CD1c-positive myeloid dendritic cell (primary cell): ENCODE data around the gene NUMBL.

ENCODE experiments used
- DNase-seq: peaks from one replicate; pipeline ENCODE4 v3.0.0-alpha.2; 2016; ENCODE audit errors: extremely low spot score

NUMBL gene

DNA sequence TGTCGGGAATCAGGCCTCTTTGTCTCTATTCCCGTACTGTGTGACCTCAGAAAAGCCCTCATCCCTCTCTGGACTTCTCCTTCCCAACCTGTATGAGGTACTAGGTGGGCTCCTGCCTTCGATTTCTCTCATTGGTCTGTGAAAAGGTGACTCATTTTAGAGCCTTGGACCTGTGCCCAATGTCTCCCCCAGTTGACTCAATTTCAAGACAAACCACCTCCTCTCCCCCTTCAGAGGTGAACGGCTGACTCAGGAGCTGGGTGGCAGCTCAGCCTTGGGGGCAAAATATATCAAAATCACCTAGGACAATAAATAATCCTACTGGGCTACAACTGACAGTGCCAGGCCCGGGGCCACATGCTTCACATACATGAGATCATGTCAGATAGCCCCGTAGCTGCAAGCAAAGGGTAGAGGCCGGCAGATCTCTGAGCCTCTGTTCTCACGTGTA is 25.6 kb upstream of the NUMBL start:
- DNase-seq = peak; percentile 39

DNA sequence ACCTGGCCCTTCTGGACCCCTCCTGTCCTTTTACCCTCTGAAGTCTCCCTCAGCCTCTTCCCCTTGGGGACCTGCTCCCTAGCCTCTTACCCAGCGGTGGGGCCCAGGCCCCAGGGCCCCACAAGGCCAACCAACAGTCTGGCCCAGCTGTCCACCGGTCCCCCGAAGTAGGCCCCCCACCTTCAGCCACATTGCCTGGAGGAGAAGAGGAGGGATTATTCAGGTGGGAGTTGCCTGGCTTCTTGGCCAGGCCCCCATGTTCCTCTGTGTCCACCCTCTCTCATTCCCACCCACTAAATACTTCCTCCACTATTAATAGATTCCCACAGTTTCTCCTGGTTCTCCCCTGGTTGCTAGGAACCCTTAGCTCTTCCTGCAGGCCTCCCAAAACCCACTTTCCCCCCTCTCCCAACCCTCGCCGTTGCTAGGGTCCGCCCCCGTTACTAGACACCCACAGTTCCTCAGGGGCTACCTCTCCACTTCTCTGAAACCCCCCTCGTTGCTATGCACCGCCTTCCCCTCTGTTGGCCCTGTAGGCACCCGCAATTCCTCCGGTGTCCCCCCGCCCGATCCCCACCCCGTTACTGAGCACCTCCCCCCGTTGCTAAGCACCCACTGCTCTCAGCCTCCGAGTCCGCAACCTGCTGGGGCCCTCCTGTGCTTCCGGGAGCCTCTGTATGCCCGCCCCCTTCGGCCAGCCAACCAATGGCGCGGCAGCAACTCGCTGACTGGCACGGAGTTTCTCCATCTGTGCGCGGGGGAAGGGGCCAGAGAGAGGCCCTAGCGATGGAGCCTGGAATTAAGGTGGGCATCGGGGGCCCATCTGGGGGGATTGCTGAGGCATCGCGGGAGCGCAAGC is 24.2 kb upstream of the NUMBL start:
- DNase-seq = peak; percentile 91

DNA sequence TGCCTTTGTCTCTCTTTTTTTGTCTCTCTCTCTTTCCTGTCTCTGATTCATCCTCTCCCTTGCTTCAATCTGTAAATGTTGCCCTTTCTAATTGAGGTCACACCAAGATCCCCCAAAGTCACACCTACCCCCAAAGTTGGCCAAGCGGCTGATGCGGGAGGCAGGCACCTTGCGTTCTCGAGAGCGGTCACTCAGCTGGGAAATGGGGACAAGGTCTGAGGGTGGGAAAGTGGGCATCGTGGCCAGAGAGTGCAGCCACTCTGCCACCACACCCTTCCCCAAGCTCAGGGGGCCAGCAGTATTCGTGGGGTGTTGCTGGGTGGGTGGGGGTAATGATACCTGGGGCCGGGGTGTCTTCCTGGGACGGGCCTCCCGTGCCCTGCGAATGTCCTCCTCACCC is 23.5 kb upstream of the NUMBL start:
- DNase-seq = no peak

DNA sequence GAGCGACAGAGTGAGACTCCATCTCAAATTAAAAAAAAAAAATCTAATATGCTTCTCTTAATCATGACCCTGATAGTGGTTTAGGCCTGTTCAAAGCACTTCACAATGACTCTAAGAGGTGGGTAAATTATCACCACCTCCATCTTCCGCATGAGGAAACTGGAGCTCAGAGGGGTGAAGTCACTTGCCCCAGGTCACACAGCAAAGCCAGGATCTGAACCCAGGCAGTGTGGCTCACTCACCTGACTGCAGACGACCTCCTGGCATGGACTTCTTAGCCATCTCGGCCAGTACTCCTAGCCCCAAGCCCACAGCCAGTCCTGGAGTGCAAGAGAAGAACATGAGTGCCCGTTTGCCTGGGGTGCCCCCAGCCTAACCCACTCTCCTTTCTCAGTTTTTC is 19.4 kb upstream of the NUMBL start:
- DNase-seq = no peak

DNA sequence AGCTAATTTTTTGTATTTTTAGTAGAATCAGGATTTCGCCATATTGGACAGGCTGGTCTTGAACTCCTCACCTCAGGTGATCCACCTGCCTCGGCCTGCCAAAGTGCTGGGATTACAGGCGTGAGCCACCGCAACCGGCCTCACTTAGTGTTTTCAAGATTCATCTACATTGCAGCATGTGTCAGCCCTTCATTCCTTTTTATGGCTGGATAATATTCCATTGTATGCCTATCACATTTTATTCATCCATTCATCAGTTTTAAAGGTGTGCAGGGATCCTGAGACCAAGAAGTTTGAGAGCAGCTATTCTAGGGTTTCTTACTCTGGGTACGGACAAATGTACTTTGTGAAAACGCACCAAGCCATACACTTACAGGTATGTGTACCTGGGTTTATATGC is 17.2 kb upstream of the NUMBL start:
- no peak for DNase-seq

DNA sequence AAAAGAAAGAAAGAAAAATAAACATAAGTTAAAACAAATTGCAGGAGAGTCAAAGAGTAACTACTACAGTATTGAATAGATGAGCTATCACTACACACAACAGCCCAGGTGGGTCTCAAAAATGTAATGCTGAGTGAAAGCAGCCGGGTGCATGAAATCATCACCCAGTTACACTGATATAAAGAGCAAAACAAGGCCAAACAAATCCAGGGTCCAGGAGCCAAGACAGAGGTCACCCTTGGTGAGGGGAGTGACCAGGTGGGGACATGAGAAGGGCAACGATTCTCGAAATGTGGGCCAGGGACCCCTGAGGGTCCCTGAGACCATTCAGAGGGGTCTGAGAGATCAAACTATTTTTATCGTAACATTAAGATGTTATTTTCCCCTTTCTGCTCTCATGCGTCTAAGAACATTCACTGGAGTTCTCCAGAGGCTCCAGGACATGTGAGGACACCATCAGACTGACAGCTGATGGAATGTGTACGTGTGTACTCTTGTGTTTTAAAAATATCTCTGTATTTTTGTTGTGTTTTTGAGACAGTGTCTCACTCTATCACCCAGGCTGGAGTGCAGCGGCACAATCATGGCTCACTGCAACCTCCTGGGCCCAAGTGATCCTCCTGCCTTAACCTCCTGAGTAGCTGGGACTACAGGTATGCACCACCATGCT is 15.6 kb upstream of the NUMBL start:
- DNase-seq = no peak

DNA sequence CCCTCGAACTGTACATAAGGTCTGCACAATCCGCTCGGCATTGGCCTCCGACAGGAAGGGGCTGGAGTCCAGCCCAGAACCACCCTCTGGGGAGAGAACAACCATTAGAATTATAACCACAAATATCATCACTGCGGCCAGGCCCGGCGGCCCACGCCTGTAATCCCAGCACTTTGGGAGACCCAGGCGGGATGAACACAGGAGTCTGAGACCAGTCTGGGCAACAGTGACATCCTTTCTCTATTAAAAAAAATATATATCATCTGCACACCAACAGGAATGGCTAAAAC is 14.9 kb upstream of the NUMBL start:
- DNase-seq = no peak

DNA sequence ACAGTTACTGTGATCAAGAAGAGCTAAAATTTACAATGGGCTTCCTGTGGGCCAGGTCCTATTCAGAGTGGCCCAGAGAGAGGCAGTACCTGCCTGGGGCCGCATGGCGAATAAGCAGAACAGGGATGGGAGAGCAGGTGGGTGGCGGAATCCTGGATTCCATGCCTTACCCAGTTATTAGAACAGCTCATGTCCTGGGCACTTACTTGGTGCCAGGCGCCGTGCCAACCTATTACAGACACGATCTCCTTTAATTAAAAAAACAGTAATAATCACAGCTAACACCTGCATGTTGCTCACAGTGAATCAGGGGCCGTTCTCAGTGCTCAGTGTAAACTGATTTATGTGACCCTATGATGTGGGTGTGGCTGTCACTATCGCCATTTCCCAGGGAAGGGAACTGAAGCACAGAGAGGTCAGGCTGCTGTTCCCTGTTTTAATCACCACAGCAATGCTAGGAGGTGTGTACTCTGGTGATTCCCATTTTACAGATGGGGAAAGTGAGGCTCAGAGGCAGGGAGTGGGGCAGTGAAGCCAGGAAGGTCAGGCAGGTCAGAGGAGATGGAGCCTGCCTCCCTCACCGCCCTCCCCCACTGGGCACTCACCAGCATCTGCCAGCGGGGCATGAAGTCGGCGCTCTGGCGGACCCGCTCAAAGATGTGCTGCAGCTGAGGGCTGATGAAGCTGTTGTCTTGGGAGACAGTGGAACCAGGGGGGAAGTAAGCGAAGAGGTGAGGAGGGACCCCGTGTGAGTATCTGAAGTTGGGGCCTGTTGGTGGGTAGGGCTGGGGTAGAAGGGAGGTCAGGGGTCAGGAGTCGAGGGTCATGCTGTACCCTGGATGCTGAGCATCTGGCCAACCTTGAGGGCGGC is 14.3 kb upstream of the NUMBL start:
- no peak for DNase-seq

DNA sequence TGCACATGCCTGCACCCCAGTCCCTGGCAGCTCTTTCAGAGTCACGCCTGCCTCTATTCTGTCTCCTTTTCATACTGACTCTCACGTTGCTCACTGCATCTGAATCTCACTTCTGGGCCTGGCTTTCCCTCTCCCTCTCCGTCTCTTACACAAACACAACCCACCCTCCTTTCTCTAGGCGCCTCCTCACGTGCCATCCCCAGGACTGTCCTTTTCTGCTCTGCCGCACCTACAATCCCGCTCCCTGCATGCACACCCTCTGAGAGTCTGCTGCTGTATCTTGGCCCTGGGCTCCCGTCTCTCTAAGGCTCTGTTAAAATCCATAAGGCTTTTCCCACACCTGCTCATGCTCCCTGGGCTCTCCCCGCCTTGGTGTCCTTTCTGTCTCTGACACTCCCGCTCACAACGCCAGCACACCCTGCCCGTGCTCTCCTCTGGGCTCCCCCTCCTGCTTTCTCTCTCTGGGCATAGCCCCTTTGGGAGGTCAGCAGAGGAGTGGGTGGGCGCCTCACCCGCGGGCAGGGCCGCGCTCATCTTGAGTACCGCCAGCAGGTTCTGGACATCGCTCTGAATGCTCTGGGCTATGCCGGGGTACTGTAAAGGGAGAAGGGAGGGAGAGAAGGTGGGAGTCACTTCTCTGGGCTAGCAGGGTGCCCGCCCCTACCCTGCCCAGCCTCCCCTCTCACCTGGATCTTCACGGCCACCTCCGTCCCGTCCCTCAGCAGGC is 12.7 kb upstream of the NUMBL start:
- no peak for DNase-seq

DNA sequence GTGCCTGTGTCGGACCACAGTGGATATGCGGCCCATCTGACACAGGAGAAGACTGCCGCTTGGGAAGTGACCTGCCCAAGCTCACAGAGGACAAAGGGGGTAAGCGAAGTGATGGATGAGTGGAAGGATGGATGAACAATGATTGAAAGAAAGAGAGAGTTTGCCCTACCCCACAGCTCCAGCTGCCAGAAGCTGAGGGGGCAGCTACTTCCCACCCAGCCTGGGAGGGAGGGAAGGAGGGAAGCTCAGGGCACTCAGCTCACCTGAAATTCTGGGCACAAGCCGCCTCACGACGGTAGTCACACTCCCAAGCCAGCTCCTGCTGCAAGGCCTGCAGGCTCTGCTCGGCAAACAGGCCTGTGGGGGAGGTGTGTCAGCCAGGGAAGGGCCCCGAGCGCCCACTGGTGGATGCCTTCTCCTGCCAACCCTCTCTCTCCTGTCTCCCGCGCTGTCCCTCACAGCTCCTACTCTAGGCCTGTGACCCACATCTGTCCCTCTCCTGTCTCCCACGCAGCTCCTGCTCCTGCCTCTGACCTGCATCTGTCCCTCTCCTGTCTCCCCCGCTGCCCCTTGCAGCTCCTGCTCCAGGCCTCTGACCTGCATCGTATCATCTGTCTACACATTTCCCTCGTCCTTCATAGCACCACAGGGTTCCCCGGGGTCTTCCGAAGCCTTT is 12.0 kb upstream of the NUMBL start:
- DNase-seq = no peak

DNA sequence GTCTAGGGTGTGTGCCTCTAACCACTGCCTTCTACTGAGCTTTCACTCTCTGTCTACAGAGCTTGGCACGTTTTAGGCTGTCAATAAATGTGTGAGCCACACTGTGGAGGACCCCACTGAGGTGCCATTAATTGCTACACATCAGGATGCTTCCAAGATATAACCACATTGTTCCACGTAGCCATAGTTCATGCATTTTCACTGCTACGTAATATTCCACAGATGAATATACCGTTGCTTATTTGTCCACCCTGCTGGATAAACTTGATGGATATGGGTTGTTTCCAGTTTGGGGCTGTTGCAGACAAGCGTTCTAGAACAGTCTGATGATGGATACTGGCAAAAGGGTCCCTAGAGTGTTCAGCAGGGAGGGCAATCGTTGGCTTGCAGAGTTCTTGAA is 11.3 kb upstream of the NUMBL start:
- DNase-seq = no peak

DNA sequence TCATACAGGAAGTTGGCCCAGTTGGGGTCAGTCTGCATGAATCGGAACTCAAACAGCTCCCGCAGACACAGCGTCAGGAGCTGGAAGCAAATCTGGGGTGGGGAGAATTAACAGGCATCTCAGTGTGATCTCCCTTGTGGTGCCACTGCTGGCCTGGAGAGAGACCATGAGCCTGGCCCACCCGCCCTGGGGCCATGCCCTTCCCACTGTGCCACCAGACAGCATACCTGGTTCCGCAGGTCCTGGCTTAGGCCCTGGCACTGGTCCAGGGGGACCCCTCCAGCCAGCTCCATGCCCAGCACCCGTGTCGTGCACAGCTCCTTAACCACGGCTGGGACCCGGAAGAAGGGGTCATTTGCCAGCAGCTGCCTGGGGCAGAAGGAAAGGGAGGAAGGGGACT is 9.6 kb upstream of the NUMBL start:
- DNase-seq = no peak

DNA sequence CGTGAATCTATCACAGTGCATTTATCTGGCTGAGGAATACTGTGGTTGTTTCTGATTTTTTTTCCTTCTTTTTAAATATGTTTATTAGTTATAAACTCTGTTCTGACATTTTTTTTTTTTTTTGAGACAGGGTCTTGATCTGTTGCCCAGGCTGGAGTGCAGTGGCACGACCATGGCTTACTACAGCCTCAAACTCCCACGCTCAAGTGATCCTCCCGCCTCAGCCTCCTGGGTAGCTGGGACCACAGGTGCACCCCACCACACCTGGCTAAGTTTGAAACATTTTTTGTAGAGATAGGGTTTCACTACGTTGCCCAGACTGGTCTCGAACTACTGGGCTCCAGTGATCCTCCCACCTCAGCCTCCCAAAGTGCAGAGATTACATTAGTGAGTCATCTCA is 6.6 kb upstream of the NUMBL start:
- DNase-seq = no peak

DNA sequence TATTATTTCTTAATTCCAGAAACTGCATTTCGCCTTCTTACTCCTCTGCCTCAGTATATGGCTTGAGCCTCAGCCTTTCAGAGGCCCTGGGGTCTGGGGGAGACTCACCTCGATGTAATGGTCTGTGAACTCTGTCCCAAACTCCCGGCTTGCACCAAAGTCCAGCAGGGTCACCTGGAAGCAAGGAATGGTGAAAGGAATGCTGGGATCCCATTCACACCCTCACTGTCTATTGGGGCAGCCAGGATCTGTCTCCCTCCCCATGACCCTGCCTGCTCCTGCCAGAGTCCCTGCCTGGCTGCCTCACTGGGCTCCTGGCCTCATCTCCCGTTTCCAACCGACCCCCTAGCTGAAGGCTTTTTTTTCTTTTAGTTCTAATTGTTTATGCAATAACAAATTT is 5.4 kb upstream of the NUMBL start:
- no peak for DNase-seq

DNA sequence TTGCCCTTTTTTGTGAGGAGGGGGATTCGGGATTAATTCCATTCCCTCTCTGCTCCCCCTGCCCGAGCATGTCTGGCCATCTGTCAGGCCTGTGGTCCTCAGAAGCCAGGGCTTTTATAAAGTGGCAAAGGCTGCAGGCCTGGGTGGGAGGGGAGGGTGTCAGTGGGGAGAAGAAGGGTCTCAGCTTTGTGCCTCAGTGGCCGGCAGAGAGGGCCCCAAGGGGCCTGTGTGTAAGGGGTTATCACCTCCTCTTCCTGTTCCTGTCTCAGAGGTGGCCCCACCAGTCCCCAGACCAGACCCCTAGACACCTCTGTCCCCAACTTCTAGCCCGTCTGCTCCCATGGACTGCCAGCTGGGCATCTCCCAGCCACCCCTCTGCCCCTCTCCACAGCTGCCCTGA is 3.4 kb upstream of the NUMBL start:
- no peak for DNase-seq

DNA sequence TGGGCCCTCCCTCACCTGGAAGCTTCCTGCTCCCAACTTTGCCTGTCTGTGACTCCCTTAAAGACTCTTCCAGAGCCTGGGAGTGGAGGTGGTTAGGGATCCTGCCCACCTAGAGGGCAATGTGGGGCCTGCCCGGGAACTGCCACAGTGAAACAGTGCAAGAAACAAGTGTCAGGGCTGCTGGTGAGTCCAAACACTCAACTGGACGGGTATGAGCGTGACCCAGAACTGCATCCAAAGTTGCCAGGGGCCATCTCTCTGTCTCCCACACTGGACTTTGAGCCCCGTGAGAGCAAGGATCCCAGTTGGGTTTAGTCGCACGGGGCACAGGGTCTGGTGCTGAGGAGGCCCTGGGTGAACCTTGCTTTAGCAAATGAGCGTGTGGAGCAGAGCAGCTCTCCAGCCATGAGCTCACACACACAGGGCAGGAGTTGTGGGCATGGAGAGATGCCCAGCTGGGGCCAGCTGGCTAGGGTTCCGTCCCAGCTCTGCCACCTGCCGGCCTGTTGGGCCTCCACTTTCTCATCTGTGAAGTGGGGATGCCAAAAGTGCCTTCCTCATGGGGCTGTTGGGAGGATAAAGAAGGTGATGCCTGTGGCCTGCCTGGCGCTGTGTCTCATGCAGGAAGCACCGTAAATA is 2.8 kb upstream of the NUMBL start:
- DNase-seq = no peak

DNA sequence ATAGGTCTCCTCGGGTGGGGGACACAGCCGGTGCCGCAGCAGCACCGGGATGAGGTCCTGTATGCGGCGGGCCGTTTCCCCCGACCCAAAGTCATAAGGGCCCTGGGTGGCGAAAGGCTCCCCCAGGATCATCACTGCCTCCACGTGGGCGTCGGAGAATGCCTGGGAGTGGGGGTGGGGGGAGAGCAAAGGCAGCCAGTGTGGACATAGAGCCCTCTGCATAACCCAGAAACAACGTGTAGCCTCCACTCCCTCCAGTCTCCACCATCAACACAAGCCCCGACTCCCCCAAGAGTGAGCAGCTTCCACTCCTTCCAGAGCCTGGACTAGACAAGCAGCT is 1.7 kb upstream of the NUMBL start:
- DNase-seq = no peak

DNA sequence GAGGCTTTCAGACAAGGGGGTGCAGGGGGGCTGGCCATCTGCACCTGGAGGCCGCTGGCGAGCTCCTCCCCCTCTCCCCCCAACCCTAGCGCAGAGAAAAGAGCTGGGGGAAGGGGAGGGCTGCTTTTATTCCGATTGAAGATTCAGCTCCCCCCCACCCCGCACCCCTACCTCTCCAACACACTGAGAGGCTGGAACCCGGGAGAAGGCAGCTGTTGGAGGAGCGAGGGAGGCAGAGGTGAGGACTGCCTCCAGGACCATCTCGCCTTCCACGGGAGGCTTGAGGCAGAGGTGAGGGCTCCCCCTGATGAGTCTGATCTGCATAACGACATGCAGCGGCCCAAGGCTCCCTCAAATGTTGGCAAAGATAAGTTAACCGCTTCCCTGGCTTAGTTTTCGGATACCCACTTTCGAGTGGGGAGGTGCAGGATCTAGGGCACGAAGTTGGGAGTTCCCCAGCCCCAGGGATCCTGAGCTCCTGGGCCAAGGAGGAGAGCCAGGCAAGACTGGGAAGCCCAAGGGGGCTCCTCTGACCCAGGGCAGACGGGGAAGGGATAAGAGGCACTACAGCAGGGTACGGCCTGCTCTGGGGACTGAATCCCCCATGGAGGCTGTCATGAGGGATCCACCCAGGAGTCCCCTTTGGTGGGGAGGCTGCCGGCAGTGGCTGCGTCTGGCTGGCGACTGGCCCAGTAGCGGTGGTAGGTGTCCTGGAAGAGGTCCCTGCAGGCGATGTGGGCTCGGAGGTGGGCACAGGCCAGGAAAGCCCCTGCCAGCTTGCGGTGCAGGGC is 1.2 kb upstream of the NUMBL start:
- no peak for DNase-seq

DNA sequence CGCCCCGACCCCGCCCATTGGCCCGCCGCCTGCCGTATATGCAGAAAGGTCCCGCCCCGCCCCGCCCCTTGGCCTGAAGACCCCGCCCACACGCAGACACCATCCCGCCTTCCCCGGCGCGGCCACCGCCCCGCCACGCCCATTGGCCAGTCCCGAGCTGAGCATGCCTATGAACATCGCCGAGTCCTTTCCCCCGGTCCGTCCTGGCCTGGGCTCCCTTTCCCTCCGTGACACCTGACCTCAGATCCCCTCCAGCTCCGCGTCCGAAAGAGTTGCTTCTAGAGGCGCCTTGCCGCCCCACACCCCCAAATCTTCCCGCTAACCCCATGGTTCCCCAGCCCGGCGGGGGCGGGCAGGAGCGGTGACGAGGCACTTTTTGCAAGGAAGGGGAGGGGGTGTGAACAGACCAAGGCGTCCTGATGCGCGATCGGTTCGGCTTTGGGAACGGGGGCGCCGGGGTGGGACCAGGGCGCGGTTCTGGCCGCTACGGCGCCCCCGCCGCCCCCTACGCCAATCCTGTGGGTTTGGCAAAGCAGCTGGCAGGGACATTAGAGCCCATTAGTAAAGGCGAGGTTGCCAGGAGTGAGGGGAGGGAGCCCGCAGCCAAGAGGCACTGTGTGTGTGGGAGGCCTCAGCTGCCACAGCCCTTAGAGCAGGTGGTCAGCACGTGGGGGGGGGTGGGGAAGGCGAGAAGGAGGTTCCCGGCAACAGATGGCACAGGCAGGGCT is 406 bp upstream of the NUMBL start:
- peak; percentile 96 for DNase-seq
